ENCODE results near the gene RUNX1. TPM values are rescaled to one million over a fixed set of nuclear protein-coding genes. Genes with fewer than 3 reads are reported as not detected.

The RUNX1 gene
- total and polyA plus RNA-seq, 2 donors = 18.5 to 29.6 TPM

GRCh38 chr21:34781526-34781925 is 267.6 kb downstream of the RUNX1 start:
- Histone ChIP-seq H3K27me3 (ENCODE audit: control insufficient read depth in 2 of 2, insufficient read depth in 1 of 2, low read length in 1 of 2) (no peaks in the 10 kb centered on the region), H3K27ac (ENCODE audit: low read depth in 1 of 2, low read length in 1 of 2) (no peak overlapping the region), H3K4me3 (ENCODE audit: low read length in 2 of 2) (no peak overlapping the region), H3K4me1 (ENCODE audit: control insufficient read depth in 2 of 2, insufficient read depth in 2 of 2, low read length in 2 of 2) (no peaks in the 10 kb centered on the region), H3K9me3 (ENCODE audit: control insufficient read depth in 2 of 2, insufficient read depth in 1 of 2, low read length in 1 of 2) (peaks cover 0 to 1% of the 10 kb centered on the region in 2 donors), H3K36me3 (ENCODE audit: control insufficient read depth in 2 of 2, insufficient read depth in 2 of 2, low read length in 1 of 2) (no peaks in the 10 kb centered on the region)
- DNase-seq (ENCODE audit: low read depth in 6 of 9, low spot score in 9 of 9) = no peak
- WGBS = 94% methylated on average over 7 of the region's 7 CpGs

DNA sequence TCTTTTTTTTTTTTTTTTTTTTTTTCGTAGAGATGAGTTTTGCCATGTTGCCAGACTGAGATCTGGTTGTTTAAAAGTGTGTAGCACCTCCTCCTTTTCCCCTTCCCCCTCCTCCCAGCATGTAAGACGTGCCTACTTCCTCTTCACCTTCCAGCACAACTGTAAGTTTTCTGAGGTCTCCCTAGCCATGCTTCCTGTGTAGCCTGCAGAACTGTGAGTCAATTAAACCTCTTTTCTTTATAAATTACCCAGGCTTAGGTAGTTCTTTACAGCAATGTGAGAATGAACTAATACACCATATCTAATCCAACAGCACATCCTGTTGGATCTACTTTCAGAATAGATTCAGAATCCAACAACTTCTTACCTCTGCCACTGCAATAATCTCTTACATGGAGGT is 269.2 kb downstream of the RUNX1 start:
- Histone ChIP-seq H3K9me3 (ENCODE audit: control insufficient read depth in 2 of 2, insufficient read depth in 1 of 2, low read length in 1 of 2) (peaks cover 0 to 1% of the 10 kb centered on the region in 2 donors), H3K36me3 (ENCODE audit: control insufficient read depth in 2 of 2, insufficient read depth in 2 of 2, low read length in 1 of 2) (no peaks in the 10 kb centered on the region), H3K27me3 (ENCODE audit: control insufficient read depth in 2 of 2, insufficient read depth in 1 of 2, low read length in 1 of 2) (no peaks in the 10 kb centered on the region), H3K27ac (ENCODE audit: low read depth in 1 of 2, low read length in 1 of 2) (no peak overlapping the region), H3K4me1 (ENCODE audit: control insufficient read depth in 2 of 2, insufficient read depth in 2 of 2, low read length in 2 of 2) (no peaks in the 10 kb centered on the region), H3K4me3 (ENCODE audit: low read length in 2 of 2) (no peak overlapping the region)
- DNase-seq (ENCODE audit: low read depth in 6 of 9, low spot score in 9 of 9) = no peak
- 24% methylated on average over 2 of the region's 2 CpGs for WGBS

GRCh38 chr21:34775793-34776192 is 273.3 kb downstream of the RUNX1 start:
- DNase-seq (ENCODE audit: low read depth in 6 of 9, low spot score in 9 of 9) = no peak
- Histone ChIP-seq H3K27me3 (ENCODE audit: control insufficient read depth in 2 of 2, insufficient read depth in 1 of 2, low read length in 1 of 2) (no peaks in the 10 kb centered on the region), H3K36me3 (ENCODE audit: control insufficient read depth in 2 of 2, insufficient read depth in 2 of 2, low read length in 1 of 2) (no peaks in the 10 kb centered on the region), H3K4me1 (ENCODE audit: control insufficient read depth in 2 of 2, insufficient read depth in 2 of 2, low read length in 2 of 2) (no peaks in the 10 kb centered on the region), H3K9me3 (ENCODE audit: control insufficient read depth in 2 of 2, insufficient read depth in 1 of 2, low read length in 1 of 2) (peaks cover 0 to 1% of the 10 kb centered on the region in 2 donors), H3K4me3 (ENCODE audit: low read length in 2 of 2) (no peak overlapping the region), H3K27ac (ENCODE audit: low read depth in 1 of 2, low read length in 1 of 2) (no peak overlapping the region)
- 96% methylated on average over 7 of the region's 7 CpGs for WGBS

- Histone ChIP-seq H3K27ac (ENCODE audit: low read depth in 1 of 2, low read length in 1 of 2) (no peak overlapping the region), H3K27me3 (ENCODE audit: control insufficient read depth in 2 of 2, insufficient read depth in 1 of 2, low read length in 1 of 2) (no peaks in the 10 kb centered on the region), H3K4me3 (ENCODE audit: low read length in 2 of 2) (no peak overlapping the region), H3K9me3 (ENCODE audit: control insufficient read depth in 2 of 2, insufficient read depth in 1 of 2, low read length in 1 of 2) (no peaks in the 10 kb centered on the region), H3K4me1 (ENCODE audit: control insufficient read depth in 2 of 2, insufficient read depth in 2 of 2, low read length in 2 of 2) (no peaks in the 10 kb centered on the region), H3K36me3 (ENCODE audit: control insufficient read depth in 2 of 2, insufficient read depth in 2 of 2, low read length in 1 of 2) (no peaks in the 10 kb centered on the region)
- no peak for DNase-seq (ENCODE audit: low read depth in 6 of 9, low spot score in 9 of 9)
- WGBS = 94% methylated on average over 2 of the region's 2 CpGs
These were observed 274.4 kb downstream of the RUNX1 start for GRCh38 chr21:34774750-34775149.

- Histone ChIP-seq H3K36me3 (ENCODE audit: control insufficient read depth in 2 of 2, insufficient read depth in 2 of 2, low read length in 1 of 2) (no peaks in the 10 kb centered on the region), H3K27ac (ENCODE audit: low read depth in 1 of 2, low read length in 1 of 2) (no peak overlapping the region), H3K9me3 (ENCODE audit: control insufficient read depth in 2 of 2, insufficient read depth in 1 of 2, low read length in 1 of 2) (no peaks in the 10 kb centered on the region), H3K4me1 (ENCODE audit: control insufficient read depth in 2 of 2, insufficient read depth in 2 of 2, low read length in 2 of 2) (no peaks in the 10 kb centered on the region), H3K4me3 (ENCODE audit: low read length in 2 of 2) (no peak overlapping the region), H3K27me3 (ENCODE audit: control insufficient read depth in 2 of 2, insufficient read depth in 1 of 2, low read length in 1 of 2) (no peaks in the 10 kb centered on the region)
- DNase-seq (ENCODE audit: low read depth in 6 of 9, low spot score in 9 of 9) = no peak
- WGBS = 89% methylated on average over 6 of the region's 6 CpGs
These were observed 277.5 kb downstream of the RUNX1 start for GRCh38 chr21:34771512-34772028.

DNA sequence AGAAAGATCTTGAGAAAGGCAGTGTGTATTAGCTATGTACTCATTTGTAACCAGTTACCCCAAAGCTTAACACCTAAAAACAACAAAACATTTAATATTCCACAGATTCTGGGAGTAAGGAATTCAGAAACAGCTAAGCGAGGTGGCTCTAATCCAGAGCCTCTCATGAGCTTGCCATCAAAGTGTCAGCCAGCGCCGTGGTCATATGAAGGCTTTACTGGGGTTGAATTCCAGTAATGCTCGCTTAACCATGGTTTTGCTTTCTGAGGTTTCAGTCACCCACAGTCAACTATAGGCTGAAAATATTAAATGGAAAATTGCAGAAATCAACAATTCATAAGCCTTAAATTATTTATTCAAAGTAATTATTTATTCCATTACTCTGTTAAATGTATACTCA is 278.5 kb downstream of the RUNX1 start:
- H3K4me1 ChIP-seq (ENCODE audit: control insufficient read depth in 2 of 2, insufficient read depth in 2 of 2, low read length in 2 of 2) = no peaks in the 10 kb centered on the region
- H3K27me3 ChIP-seq (ENCODE audit: control insufficient read depth in 2 of 2, insufficient read depth in 1 of 2, low read length in 1 of 2) = no peaks in the 10 kb centered on the region
- no peaks in the 10 kb centered on the region for H3K9me3 ChIP-seq (ENCODE audit: control insufficient read depth in 2 of 2, insufficient read depth in 1 of 2, low read length in 1 of 2)
- no peak overlapping the region for H3K4me3 ChIP-seq (ENCODE audit: low read length in 2 of 2)
- 93% methylated on average over 4 of the region's 4 CpGs for WGBS
- H3K27ac ChIP-seq (ENCODE audit: low read depth in 1 of 2, low read length in 1 of 2) = no peak overlapping the region
- H3K36me3 ChIP-seq (ENCODE audit: control insufficient read depth in 2 of 2, insufficient read depth in 2 of 2, low read length in 1 of 2) = no peaks in the 10 kb centered on the region
- no peak for DNase-seq (ENCODE audit: low read depth in 6 of 9, low spot score in 9 of 9)

- Histone ChIP-seq H3K4me3 (ENCODE audit: low read length in 2 of 2) (no peak overlapping the region), H3K36me3 (ENCODE audit: control insufficient read depth in 2 of 2, insufficient read depth in 2 of 2, low read length in 1 of 2) (no peaks in the 10 kb centered on the region), H3K9me3 (ENCODE audit: control insufficient read depth in 2 of 2, insufficient read depth in 1 of 2, low read length in 1 of 2) (no peaks in the 10 kb centered on the region), H3K27ac (ENCODE audit: low read depth in 1 of 2, low read length in 1 of 2) (no peak overlapping the region), H3K4me1 (ENCODE audit: control insufficient read depth in 2 of 2, insufficient read depth in 2 of 2, low read length in 2 of 2) (no peaks in the 10 kb centered on the region), H3K27me3 (ENCODE audit: control insufficient read depth in 2 of 2, insufficient read depth in 1 of 2, low read length in 1 of 2) (no peaks in the 10 kb centered on the region)
- no peak for DNase-seq (ENCODE audit: low read depth in 6 of 9, low spot score in 9 of 9)
- WGBS = 96% methylated on average over 3 of the region's 3 CpGs
These were observed 280.8 kb downstream of the RUNX1 start for GRCh38 chr21:34768326-34768725.

GRCh38 chr21:34766862-34767261 is 282.2 kb downstream of the RUNX1 start:
- Histone ChIP-seq H3K4me3 (ENCODE audit: low read length in 2 of 2) (no peak overlapping the region), H3K4me1 (ENCODE audit: control insufficient read depth in 2 of 2, insufficient read depth in 2 of 2, low read length in 2 of 2) (no peaks in the 10 kb centered on the region), H3K27me3 (ENCODE audit: control insufficient read depth in 2 of 2, insufficient read depth in 1 of 2, low read length in 1 of 2) (no peaks in the 10 kb centered on the region), H3K27ac (ENCODE audit: low read depth in 1 of 2, low read length in 1 of 2) (no peak overlapping the region), H3K36me3 (ENCODE audit: control insufficient read depth in 2 of 2, insufficient read depth in 2 of 2, low read length in 1 of 2) (no peaks in the 10 kb centered on the region), H3K9me3 (ENCODE audit: control insufficient read depth in 2 of 2, insufficient read depth in 1 of 2, low read length in 1 of 2) (no peaks in the 10 kb centered on the region)
- 95% methylated on average over 3 of the region's 3 CpGs for WGBS
- DNase-seq (ENCODE audit: low read depth in 6 of 9, low spot score in 9 of 9) = no peak

GRCh38 chr21:34765619-34766018 is 283.5 kb downstream of the RUNX1 start:
- WGBS = 99% methylated on average over 4 of the region's 4 CpGs

More at GRCh38 chr21:34765619-34766018, 283.5 kb downstream of the RUNX1 start:
- Histone ChIP-seq H3K27me3 (ENCODE audit: control insufficient read depth in 2 of 2, insufficient read depth in 1 of 2, low read length in 1 of 2) (no peaks in the 10 kb centered on the region), H3K4me1 (ENCODE audit: control insufficient read depth in 2 of 2, insufficient read depth in 2 of 2, low read length in 2 of 2) (no peaks in the 10 kb centered on the region), H3K27ac (ENCODE audit: low read depth in 1 of 2, low read length in 1 of 2) (no peak overlapping the region), H3K4me3 (ENCODE audit: low read length in 2 of 2) (no peak overlapping the region), H3K9me3 (ENCODE audit: control insufficient read depth in 2 of 2, insufficient read depth in 1 of 2, low read length in 1 of 2) (no peaks in the 10 kb centered on the region), H3K36me3 (ENCODE audit: control insufficient read depth in 2 of 2, insufficient read depth in 2 of 2, low read length in 1 of 2) (no peaks in the 10 kb centered on the region)
- DNase-seq (ENCODE audit: low read depth in 6 of 9, low spot score in 9 of 9) = no peak

All from thymus (tissue), 11 donors.